H9 (cell line): Measurements from ENCODE around the gene OGFR. TPM values are rescaled to one million over a fixed set of nuclear protein-coding genes. Genes with fewer than 3 reads are reported as not detected.

Source experiments
- DNase-seq: peaks from one replicate; pipeline ENCODE4 v3.0.0-alpha.2; 2017
- H2AFZ ChIP-seq: one replicate; pipeline ENCODE4 v1.6.1; 2013; ENCODE audit warnings: mild to moderate bottlenecking, low read length, control low read depth, moderate library complexity
- H2AK5ac ChIP-seq: 2 replicates; pipeline ENCODE4 v1.6.1; 2013; ENCODE audit warnings: low read length, control low read depth, mixed read lengths; ENCODE audit not compliant: insufficient read length
- H2BK120ac ChIP-seq: one replicate; pipeline ENCODE4 v1.6.1; 2013; ENCODE audit warnings: low read depth, mild to moderate bottlenecking, low read length, control low read depth, inconsistent platforms; ENCODE audit not compliant: poor library complexity, severe bottlenecking
- H2BK12ac ChIP-seq: 2 replicates; pipeline ENCODE4 v1.6.1; 2013; ENCODE audit warnings: low read length, control low read depth, mixed read lengths, low read depth; ENCODE audit not compliant: insufficient read length
- H2BK15ac ChIP-seq: 2 replicates; pipeline ENCODE4 v1.6.1; 2013; ENCODE audit warnings: low read depth, low read length, control low read depth
- H2BK20ac ChIP-seq: one replicate; pipeline ENCODE4 v1.6.1; 2013; ENCODE audit warnings: low read depth, mild to moderate bottlenecking, low read length, control low read depth, inconsistent platforms; ENCODE audit not compliant: poor library complexity, severe bottlenecking
- H2BK5ac ChIP-seq: 2 replicates; pipeline ENCODE4 v1.6.1; 2013; ENCODE audit warnings: low read length, control low read depth, mixed read lengths; ENCODE audit not compliant: insufficient read length
- H3K14ac ChIP-seq: 2 replicates; pipeline ENCODE4 v1.6.1; 2013; ENCODE audit warnings: low read length, control low read depth; ENCODE audit not compliant: insufficient read depth
- H3K18ac ChIP-seq: 2 replicates; pipeline ENCODE4 v1.6.1; 2013; ENCODE audit warnings: low read depth, mild to moderate bottlenecking, mixed read lengths, low read length, control low read depth; ENCODE audit not compliant: insufficient read length
- H3K23ac ChIP-seq: 2 replicates; pipeline ENCODE4 v1.6.1; 2013; ENCODE audit warnings: low read length, control low read depth, mixed read lengths, low read depth; ENCODE audit not compliant: insufficient read length
- H3K23me2 ChIP-seq: 2 replicates; pipeline ENCODE4 v1.6.1; 2013; ENCODE audit warnings: low read depth, mild to moderate bottlenecking, mixed read lengths, low read length, control low read depth; ENCODE audit not compliant: insufficient read length, poor library complexity, severe bottlenecking
- H3K27ac ChIP-seq: 2 replicates; pipeline ENCODE4 v1.5.1; 2013; ENCODE audit warnings: low read length, control low read depth, mixed read lengths, low read depth; ENCODE audit not compliant: insufficient read length
- H3K27me3 ChIP-seq: 2 replicates; pipeline ENCODE4 v1.6.1; 2013; ENCODE audit warnings: low read length, control low read depth, inconsistent platforms; ENCODE audit not compliant: insufficient read depth
- H3K4ac ChIP-seq: 2 replicates; pipeline ENCODE4 v1.6.1; 2013; ENCODE audit warnings: low read depth, mild to moderate bottlenecking, control low read depth, inconsistent platforms, low read length, moderate library complexity
- H3K4me1 ChIP-seq: 2 replicates; pipeline ENCODE4 v1.6.1; 2013; ENCODE audit warnings: low read length, control low read depth, inconsistent platforms; ENCODE audit not compliant: insufficient read depth
- H3K4me2 ChIP-seq: 2 replicates; pipeline ENCODE4 v1.6.1; 2013; ENCODE audit warnings: low read length, control low read depth, mixed read lengths; ENCODE audit not compliant: insufficient read length, insufficient read depth
- H3K56ac ChIP-seq: 2 replicates; pipeline ENCODE4 v1.6.1; 2013; ENCODE audit warnings: low read depth, mild to moderate bottlenecking, mixed read lengths, low read length, control low read depth; ENCODE audit not compliant: insufficient read length
- H3K79me1 ChIP-seq: 2 replicates; pipeline ENCODE4 v1.6.1; 2013; ENCODE audit warnings: low read depth, mild to moderate bottlenecking, moderate library complexity, low read length, control low read depth, inconsistent platforms; ENCODE audit not compliant: insufficient read depth, poor library complexity, severe bottlenecking
- H3K79me2 ChIP-seq: 2 replicates; pipeline ENCODE4 v1.6.1; 2013; ENCODE audit warnings: low read length, control low read depth, inconsistent platforms; ENCODE audit not compliant: insufficient read depth
- H3K9ac ChIP-seq: 2 replicates; pipeline ENCODE4 v1.6.1; 2013; ENCODE audit warnings: low read length, control low read depth, mixed read lengths; ENCODE audit not compliant: insufficient read length; ENCODE audit errors: extremely low read depth
- H3K9me3 ChIP-seq: one replicate; pipeline ENCODE4 v1.6.1; 2013; ENCODE audit warnings: low read depth, low read length, inconsistent platforms; ENCODE audit not compliant: control insufficient read depth
- H3T11ph ChIP-seq: one replicate; pipeline ENCODE4 v1.6.1; 2013; ENCODE audit warnings: mild to moderate bottlenecking, low read length, control low read depth, inconsistent platforms
- H4K20me1 ChIP-seq: one replicate; pipeline ENCODE4 v1.6.1; 2013; ENCODE audit not compliant: control insufficient read depth, insufficient read length, insufficient read depth
- H4K5ac ChIP-seq: 2 replicates; pipeline ENCODE4 v1.6.1; 2013; ENCODE audit warnings: low read depth, mild to moderate bottlenecking, mixed read lengths, low read length, control low read depth; ENCODE audit not compliant: insufficient read length
- H4K8ac ChIP-seq: replicated peaks from 2 replicates; pipeline ENCODE4 v1.6.1; 2013; ENCODE audit warnings: low read length, control low read depth, mixed read lengths, low read depth; ENCODE audit not compliant: insufficient read length
- H4K91ac ChIP-seq: 2 replicates; pipeline ENCODE4 v1.6.1; 2013; ENCODE audit warnings: low read depth, mild to moderate bottlenecking, moderate library complexity, mixed read lengths, low read length, control low read depth; ENCODE audit not compliant: insufficient read length
- H3K27ac Mint-ChIP-seq, 3 experiments: 2 replicates in 2 of 3; 3 replicates in 1 of 3; pipeline ENCODE4 v1.8.0; 2020 to 2021; ENCODE audit warnings: mixed read lengths in 3 of 3, mild to moderate bottlenecking in 1 of 3, moderate library complexity in 1 of 3
- H3K27me3 Mint-ChIP-seq: 2 replicates; pipeline ENCODE4 v1.8.0; 2021; ENCODE audit warnings: low read depth, mild to moderate bottlenecking, moderate library complexity, mixed read lengths
- H3K36me3 Mint-ChIP-seq, 3 experiments: 2 replicates in 2 of 3; 3 replicates in 1 of 3; pipeline ENCODE4 v1.8.0; 2020 to 2021; ENCODE audit warnings: low read depth in 3 of 3, mixed read lengths in 3 of 3; ENCODE audit not compliant: insufficient read depth in 1 of 3
- H3K4me1 Mint-ChIP-seq, 2 experiments: 2 replicates each; pipeline ENCODE4 v1.8.0; 2020; ENCODE audit warnings: mixed read lengths in 2 of 2
- H3K4me3 Mint-ChIP-seq, 2 experiments: 2 replicates in 1 of 2; 3 replicates in 1 of 2; pipeline ENCODE4 v1.8.0; 2020 to 2021; ENCODE audit warnings: mild to moderate bottlenecking in 2 of 2, mixed read lengths in 2 of 2, moderate library complexity in 1 of 2
- H3K9me3 Mint-ChIP-seq, 2 experiments: 2 replicates in 1 of 2; 3 replicates in 1 of 2; pipeline ENCODE4 v1.8.0; 2020; ENCODE audit warnings: mild to moderate bottlenecking in 2 of 2, mixed read lengths in 2 of 2, moderate library complexity in 1 of 2
- CTCF ChIP-seq: fragments of 200-600 bp; sonication (generic); conservative IDR thresholded peaks from 3 replicates; pipeline ENCODE4 v1.8.0; 2021; ENCODE audit warnings: antibody characterized with exemption, mild to moderate bottlenecking
- WGBS: extraction: QIAGEN DNeasy Blood & Tissue Kit; methylation state at CpG from one replicate; pipeline ENCODE4 v1.1.7; 2013; ENCODE audit warnings: missing lambda C conversion rate, low lambda C conversion rate, mixed read lengths; ENCODE audit not compliant: insufficient read length; ENCODE audit errors: extremely low coverage; 5-methylcytosine and 5-hydroxymethylcytosine counted together
- total RNA-seq: library from RNA; stranded (reverse); gene quantifications from 2 replicates; pipeline ENCODE4 v1.2.1, GENCODE V29; 2021

The OGFR gene
- total RNA-seq, 1 experiment from 2014 or later: 33.1 TPM

GRCh38 chr20:62762801-62763368 is 41.8 kb upstream of the OGFR start:
- Histone ChIP-seq H3K23me2 (no peaks in the 10 kb centered on the region), H4K5ac (no peak overlapping the region), H3K27ac (no peak overlapping the region), H3K14ac (no peak overlapping the region), H2BK12ac (no peak overlapping the region), H2BK120ac (no peak overlapping the region), H3K23ac (no peak overlapping the region), H2AFZ (no peak overlapping the region), H4K8ac (no peak overlapping the region), H3K4me2 (no peak overlapping the region), H3K9me3 (no peaks in the 10 kb centered on the region), H2BK20ac (no peak overlapping the region), H4K91ac (no peak overlapping the region), H3K4me1 (no peaks in the 10 kb centered on the region), H3T11ph (no peak overlapping the region), H2BK15ac (no peak overlapping the region), H3K79me2 (no peaks in the 10 kb centered on the region), H3K79me1 (no peaks in the 10 kb centered on the region), H3K56ac (no peak overlapping the region), H3K9ac (no peak overlapping the region), H3K27me3 (no peaks in the 10 kb centered on the region), H2BK5ac (no peak overlapping the region), H4K20me1 (no peaks in the 10 kb centered on the region), H3K4ac (no peak overlapping the region), H2AK5ac (no peak overlapping the region), H3K18ac (no peak overlapping the region)
- no peaks in the 10 kb centered on the region for H3K36me3 Mint-ChIP-seq
- H3K27ac Mint-ChIP-seq: no peak overlapping the region
- DNase-seq: no peak
- no CpG with 5 or more reads among the region's 16 CpGs for WGBS
- TF ChIP-seq CTCF: no peak
- peaks cover 8% of the 10 kb centered on the region for H3K27me3 Mint-ChIP-seq
- peaks cover 0 to 6% of the 10 kb centered on the region in 2 experiments; a peak in 1 of 4 replicates for H3K4me1 Mint-ChIP-seq
- no peaks in the 10 kb centered on the region for H3K9me3 Mint-ChIP-seq
- H3K4me3 Mint-ChIP-seq: no peak overlapping the region
